Activated CD4-positive, alpha-beta T cell treated with anti-CD3 and anti-CD28 coated beads, Interleukin-2, amount 50 U/mL, for 4 hours (primary cell): ENCODE data around the gene C4orf50.

ENCODE experiments used
- DNase-seq, 2 experiments: peaks; one replicate each; pipeline ENCODE4 v3.0.0-alpha.2; 2020

C4orf50 gene

DNA sequence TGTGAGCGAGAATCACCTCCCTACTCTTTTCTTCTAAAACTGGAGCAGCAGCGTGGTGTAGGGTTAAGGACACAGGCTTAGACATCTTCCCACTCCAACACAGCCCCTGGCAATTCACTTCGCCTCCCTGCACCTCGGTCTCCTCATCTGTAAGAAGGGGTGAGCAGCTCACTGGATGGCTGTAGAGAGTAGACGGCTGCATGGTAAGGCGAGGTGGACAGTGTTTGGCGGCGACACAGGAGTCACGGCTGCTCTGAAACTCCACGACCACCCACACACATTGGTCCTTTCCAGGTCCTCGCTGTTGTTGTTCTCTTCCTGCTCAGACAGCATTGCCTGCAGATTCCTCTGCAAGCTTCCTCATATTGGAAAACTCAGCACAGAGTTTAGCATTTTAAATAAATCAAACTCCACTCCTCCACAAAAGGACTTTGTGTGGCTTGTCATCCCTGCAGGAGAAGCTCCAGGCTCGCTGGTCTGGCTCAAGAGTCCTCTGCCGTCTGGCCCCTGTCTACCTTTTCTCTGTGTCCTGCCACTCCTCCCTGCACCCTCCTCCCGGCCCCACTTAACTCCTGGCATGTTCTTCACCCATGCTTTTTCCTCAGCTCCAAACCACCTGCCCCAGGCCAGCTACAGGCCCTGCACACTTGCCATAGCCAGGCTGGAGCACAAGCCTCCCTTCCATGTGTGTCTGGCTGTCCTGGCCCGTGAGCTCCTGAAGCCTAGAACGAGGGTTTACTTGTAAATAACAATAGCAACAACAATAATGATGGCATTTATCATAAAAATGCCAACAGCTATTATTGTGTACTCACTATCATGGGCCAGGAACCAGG is 84.0 kb downstream of the C4orf50 start:
- no peak for DNase-seq

GRCh38 chr4:5933116-5933515 is 85.1 kb downstream of the C4orf50 start:
- DNase-seq: no peak

DNA sequence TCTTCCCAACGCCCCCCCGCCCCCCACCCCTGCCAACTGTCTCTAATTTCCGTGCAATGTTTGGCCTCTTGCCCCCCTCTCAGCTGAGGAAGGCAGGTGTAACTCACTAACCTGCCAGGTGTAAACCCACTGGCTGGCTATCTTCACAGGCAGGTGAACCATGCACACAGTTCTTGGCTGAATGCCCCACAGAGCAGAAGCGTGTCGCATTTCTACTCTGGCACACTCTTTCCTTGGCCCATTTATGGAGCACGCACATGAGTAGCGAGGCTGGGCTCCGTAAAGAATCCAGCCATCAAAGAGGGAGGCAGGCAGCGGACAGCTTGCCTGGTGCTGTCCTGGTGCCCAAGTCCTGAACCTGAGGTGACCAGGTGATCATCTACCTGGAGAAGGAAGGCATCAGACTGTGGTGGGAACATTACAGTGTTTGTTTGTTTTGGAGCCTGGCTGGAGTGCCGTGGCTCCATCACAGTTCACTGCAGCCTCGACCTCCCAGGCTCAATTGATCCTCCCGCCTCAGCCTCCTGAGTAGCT is 86.1 kb downstream of the C4orf50 start:
- no peak for DNase-seq

GRCh38 chr4:5931526-5931925 is 86.7 kb downstream of the C4orf50 start:
- no peak for DNase-seq

DNA sequence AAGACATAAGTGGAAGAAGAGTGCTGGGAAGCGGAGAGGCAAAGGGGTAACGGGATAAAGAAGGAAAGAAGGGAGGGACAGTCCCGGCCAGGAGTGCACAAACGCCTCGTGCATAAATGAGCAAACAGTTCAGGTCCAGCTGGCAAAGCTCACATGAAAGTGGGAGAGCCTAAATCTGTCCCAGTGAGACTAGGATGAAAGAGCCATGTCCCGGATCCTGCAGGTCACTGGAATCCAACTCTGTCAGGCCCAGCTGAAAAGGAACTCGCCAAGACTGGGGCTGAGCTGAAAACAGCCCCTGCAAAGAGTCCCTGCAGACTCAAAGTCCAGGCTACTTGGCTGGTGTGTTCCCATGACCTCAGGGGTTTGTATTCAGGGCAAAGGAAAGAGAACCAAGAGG is 87.4 kb downstream of the C4orf50 start:
- no peak for DNase-seq

- no peak for DNase-seq
Observed at GRCh38 chr4:5930456-5930855, 87.8 kb downstream of the C4orf50 start.

GRCh38 chr4:5928844-5929420 is 89.3 kb downstream of the C4orf50 start:
- no peak for DNase-seq

GRCh38 chr4:5928274-5928673 is 90.0 kb downstream of the C4orf50 start:
- DNase-seq: no peak

- no peak for DNase-seq
Observed at GRCh38 chr4:5927747-5928146, 90.5 kb downstream of the C4orf50 start.

DNA sequence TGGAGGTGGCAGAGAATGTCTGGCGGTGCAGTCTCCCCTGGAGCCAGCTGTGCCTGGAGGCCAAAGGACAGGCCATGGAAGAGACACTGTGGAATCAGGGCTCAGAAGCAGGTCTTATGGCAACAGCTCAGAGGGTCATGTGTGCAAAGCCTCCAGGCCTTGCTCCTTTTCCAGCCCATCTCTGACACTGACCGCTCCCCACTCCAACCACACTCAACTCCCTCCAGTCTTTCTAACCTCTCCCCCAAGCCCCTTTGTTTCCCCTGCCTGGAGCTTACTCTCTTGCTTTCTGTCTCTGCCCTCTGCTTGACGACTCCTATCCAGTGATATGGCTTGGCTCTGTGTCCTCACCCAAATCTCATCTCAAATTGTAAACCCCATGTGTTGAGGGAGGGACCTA is 91.1 kb downstream of the C4orf50 start:
- no peak for DNase-seq

- no peak for DNase-seq
Observed at GRCh38 chr4:5926598-5926997, 91.6 kb downstream of the C4orf50 start.

- DNase-seq: no peak
Observed at GRCh38 chr4:5925419-5926200, 92.6 kb downstream of the C4orf50 start.

- DNase-seq: no peak
Observed at GRCh38 chr4:5924461-5925125, 93.6 kb downstream of the C4orf50 start.

GRCh38 chr4:5923376-5923775 is 94.9 kb downstream of the C4orf50 start:
- no peak for DNase-seq

DNA sequence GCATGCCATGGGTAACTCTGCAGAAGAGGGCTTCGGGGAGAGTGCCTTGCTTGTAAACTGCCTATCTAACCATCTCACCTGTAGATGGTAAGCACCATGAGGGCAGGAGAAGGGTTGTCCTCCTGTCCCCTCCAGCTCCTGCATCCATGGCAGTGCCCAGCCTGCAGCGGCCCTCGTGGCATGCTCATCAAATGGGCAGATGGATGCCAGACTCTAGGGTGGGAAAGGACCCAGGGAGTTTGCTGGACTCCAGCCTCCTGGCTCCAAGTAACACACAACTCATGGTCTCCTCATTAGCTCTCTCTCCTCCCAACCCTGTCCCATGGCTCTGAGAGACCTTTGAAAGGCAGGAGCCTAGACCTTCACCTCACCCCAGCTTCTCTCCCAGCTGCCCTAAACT is 95.7 kb downstream of the C4orf50 start:
- no peak for DNase-seq

DNA sequence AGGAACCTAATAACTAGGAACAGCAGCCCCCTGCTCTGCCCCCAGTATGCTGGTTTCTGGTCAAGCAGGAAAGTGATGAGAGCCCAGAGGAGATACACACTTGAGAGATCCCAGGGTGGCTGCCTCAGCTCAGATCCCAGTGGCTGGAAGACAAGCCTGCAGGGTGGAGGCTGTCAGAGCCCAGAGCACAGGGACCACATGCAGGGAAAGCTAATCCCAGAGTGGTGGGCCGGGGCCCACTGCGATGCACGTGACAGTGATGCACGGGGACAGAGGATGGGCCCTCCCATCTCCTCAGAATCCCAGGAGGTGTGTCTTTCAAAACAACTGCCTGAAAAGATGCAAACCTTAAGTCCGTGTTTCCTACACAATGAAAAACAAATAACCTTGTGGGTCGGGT is 96.2 kb downstream of the C4orf50 start:
- no peak for DNase-seq

DNA sequence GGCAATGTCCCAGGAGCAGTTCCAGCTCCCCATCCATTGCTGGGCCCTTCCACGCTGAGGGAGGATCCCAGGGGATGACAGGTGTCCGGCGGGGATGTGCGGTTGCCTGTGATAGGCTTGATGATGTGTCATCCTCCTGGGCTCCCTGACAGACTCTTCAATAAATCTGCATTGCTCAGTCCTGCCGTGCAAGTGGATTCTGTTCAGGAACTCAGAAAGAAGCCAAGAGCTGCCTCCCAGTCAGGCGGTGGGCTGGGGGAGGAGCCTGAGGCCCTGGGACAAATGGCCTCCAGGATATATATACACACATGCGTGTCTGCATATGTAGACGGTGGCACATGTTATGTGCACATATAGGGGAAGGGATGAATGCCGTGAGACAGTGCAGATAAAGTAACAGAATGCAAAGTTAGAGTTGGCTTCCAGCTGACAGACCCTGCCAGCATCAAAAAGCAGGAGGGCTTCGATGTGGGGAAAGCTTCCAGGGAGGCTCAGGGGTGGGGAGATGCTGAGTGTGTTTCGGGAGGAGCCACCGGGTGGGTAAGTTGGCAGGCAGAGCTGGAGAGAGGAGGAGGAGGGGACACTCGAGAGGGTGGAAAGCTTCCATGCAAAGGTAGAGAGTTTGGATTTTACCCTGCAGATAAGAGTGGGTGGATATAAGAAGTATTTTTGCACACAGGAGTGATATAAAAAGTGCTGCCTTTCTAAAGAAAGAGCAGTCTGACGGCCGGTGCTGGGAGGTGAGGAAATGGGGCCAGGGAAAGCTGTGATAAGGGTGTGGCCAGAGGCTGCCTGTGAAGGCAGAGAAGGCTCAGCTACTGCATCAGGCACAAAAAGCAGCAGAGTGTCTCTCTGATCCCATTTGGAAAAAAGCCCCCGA is 96.9 kb downstream of the C4orf50 start:
- DNase-seq: no peak

DNA sequence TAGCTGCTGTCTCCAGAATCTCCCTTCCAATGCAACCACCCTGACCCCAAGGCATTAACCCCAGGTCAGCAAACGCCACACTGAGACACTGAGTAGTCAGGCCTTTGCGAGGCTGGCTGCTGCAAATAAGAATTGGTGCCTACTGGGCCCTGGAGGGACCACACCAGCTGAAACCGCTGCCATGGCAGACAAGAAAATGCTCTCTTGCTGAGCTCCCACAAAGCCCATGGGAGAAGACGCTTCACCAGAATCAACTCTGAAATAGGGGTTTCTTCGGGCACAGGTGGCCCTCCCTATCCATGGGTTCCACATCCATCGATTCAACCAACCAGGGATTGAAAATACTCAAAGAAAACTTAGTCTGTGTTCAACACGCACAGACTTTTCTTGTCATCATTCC is 98.7 kb downstream of the C4orf50 start:
- no peak for DNase-seq

DNA sequence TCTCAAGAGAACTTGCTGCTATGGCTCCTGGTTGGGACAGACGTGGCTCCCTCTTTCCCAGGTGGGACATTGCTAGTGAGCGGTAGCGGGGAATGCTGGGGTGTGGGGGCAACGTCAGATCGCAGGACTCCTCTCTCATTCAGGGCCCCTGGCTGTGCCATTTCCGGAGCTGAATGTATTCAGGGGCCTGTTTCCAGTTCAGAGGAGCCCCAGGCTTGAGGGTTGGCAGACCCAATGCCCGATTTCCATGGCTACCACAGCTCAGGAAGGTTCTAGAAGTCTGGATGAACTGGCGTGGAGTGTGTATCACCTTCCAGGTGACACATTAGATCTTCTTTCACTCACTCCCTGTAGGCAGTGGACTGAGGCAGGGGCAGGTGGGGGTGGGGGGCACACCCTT is 99.2 kb downstream of the C4orf50 start:
- no peak for DNase-seq

DNA sequence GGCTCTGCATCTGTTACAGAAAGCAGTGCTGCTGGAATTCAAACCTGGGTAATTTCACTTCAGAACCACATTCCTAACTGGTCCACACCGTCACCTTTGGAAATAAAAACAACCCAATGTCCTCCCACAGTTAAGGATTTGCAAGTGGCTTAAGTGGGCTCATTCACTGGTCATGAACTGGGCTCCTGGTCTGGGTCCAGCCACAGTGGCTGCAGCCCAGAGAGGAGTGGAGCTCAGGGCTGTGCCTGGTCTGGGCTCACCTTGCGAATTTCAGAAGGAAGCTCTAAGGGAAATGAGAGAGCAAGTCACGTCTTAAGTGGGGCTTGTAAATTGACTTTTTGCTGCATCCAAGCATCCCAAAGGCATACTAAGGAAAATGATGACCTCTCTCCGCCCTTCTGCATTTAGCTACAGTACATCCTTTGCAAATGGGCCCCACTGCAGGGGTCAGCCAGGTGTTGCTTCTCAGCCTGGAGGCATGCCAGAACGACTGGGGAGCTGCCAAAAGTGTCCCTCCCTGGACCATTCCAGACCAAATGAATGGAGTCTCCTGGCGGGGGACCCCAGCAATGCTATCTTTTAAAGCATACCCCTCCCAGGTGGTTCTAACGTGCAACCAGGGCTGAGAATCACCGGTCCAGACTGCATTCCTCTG is 99.8 kb downstream of the C4orf50 start:
- no peak for DNase-seq

DNA sequence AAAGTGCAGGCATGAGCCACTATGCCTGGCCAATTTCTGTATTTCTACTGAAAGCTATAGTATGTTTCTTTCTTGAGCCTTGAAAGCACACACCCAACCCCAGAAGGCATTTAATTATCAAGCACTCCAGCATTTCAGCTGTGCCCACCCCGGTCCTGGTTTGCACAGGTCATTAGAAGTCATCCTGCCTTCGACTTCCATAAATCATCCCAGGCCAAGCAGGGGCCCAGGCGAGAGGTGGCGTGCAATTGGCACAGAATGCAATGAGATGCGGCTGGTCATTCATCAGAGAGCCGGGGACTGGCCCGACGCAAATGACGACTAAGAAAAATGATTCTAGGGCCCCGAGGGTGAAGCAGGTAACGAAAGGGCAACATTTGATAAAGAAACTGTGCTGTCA is 100.6 kb downstream of the C4orf50 start:
- DNase-seq: no peak

GRCh38 chr4:5916229-5916628 is 102.0 kb downstream of the C4orf50 start:
- DNase-seq: no peak
